ENCODE data around the gene STRAP. TPM values are rescaled to one million over a fixed set of nuclear protein-coding genes. Genes with fewer than 3 reads are reported as not detected.
A peak's percentile ranks its signal among the peaks of the same experiment; 100 is the strongest.
"Not testable (repeated sequence)": the region's sequence is repeated elsewhere in the genome, so short reads cannot be mapped to it uniquely, and the experiment has no call there.

STRAP gene
- total RNA-seq, 2 donors from 2014 or later: 188 to 362 TPM

DNA sequence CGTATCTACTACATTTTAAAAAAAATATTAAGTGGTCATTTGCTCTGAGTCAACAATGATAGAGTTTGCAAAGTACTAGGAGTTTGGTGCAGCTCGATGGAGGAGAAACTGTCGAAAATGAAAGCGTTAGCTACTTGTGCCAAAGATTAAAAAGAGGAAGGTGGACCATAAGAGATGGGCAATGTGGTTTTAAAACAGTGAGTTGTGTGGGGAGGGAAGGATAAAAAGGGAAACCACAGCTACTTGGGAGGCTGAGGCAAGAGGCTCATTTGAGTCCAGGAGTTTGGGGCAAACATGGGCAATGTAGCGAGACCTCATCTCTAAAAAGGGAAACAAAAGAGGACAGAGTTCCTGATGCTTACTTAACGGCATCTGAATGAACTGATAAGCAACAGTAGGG lies 18.2 kb upstream of the STRAP start:
- Mint-ChIP-seq H3K4me1 (peaks cover 13% of the 10 kb centered on the region), H3K27me3 (ENCODE audit: insufficient read depth) (no peaks in the 10 kb centered on the region), H3K36me3 (ENCODE audit: low read depth) (no peaks in the 10 kb centered on the region), H3K9me3 (no peaks in the 10 kb centered on the region), H3K27ac (no peak overlapping the region), H3K4me3 (no peak overlapping the region)
- DNase-seq: no peak
- no peaks in the 10 kb centered on the region for H3K27me3 ChIP-seq (ENCODE audit: control insufficient read depth, insufficient read depth, low read length, poor library complexity, severe bottlenecking)
- no peak overlapping the region for H3K4me3 ChIP-seq (ENCODE audit: low read length)
- no peaks in the 10 kb centered on the region for H3K36me3 ChIP-seq (ENCODE audit: control insufficient read depth, insufficient read depth, low read length)
- no peak overlapping the region for H3K9ac ChIP-seq (ENCODE audit: extremely low read depth, low read length, poor library complexity, severe bottlenecking)
- H3K27ac ChIP-seq (ENCODE audit: low read depth, low read length): no peak overlapping the region
- H3K9me3 ChIP-seq (ENCODE audit: control insufficient read depth, low read length): no peaks in the 10 kb centered on the region
- no peaks in the 10 kb centered on the region for H3K4me1 ChIP-seq (ENCODE audit: control insufficient read depth, insufficient read depth, low read length)
- TF ChIP-seq CTCF (conservative IDR thresholded peaks at IDR 0.05): no peak
- WGBS, 2 experiments (ENCODE audit: insufficient coverage in 1 of 2, insufficient read length in 1 of 2): 88 to 100% methylated on average over 3 to 5 of the region's 6 CpGs

DNA sequence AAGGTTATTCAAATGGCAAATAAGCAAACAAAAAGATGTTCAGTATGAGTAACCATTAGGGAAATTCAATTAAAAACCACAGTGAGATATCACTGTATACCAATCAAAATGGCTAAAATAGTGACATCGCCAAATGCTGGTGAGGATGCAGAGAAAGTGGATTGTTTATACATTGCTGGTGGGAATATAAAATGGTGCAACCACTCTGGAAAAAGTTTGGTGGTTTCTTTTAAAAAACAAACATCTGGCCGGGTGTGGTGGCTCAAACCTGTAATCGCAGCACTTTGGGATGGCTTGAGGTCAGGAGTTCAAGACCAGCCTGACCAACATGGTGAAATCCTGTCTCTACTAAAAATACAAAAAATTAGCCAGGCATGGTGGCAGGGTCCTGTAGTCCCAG lies 14.0 kb upstream of the STRAP start:
- WGBS, 2 experiments (ENCODE audit: insufficient coverage in 1 of 2, insufficient read length in 1 of 2): 90 to 98% methylated on average over 2 to 3 of the region's 3 CpGs
- H3K27ac Mint-ChIP-seq: no peak overlapping the region
- no peak overlapping the region for H3K27ac ChIP-seq (ENCODE audit: low read depth, low read length)
- no peaks in the 10 kb centered on the region for H3K9me3 ChIP-seq (ENCODE audit: control insufficient read depth, low read length)
- H3K36me3 Mint-ChIP-seq (ENCODE audit: low read depth): no peaks in the 10 kb centered on the region
- H3K9ac ChIP-seq (ENCODE audit: extremely low read depth, low read length, poor library complexity, severe bottlenecking): no peak overlapping the region
- no peaks in the 10 kb centered on the region for H3K27me3 Mint-ChIP-seq (ENCODE audit: insufficient read depth)
- DNase-seq: no peak
- no peak for TF ChIP-seq CTCF (conservative IDR thresholded peaks at IDR 0.05)
- no peaks in the 10 kb centered on the region for H3K27me3 ChIP-seq (ENCODE audit: control insufficient read depth, insufficient read depth, low read length, poor library complexity, severe bottlenecking)
- no peaks in the 10 kb centered on the region for H3K36me3 ChIP-seq (ENCODE audit: control insufficient read depth, insufficient read depth, low read length)
- no peaks in the 10 kb centered on the region for H3K4me1 ChIP-seq (ENCODE audit: control insufficient read depth, insufficient read depth, low read length)
- no peak overlapping the region for H3K4me3 Mint-ChIP-seq
- H3K4me1 Mint-ChIP-seq: peaks cover 19% of the 10 kb centered on the region
- no peak overlapping the region for H3K4me3 ChIP-seq (ENCODE audit: low read length)
- H3K9me3 Mint-ChIP-seq: no peaks in the 10 kb centered on the region

DNA sequence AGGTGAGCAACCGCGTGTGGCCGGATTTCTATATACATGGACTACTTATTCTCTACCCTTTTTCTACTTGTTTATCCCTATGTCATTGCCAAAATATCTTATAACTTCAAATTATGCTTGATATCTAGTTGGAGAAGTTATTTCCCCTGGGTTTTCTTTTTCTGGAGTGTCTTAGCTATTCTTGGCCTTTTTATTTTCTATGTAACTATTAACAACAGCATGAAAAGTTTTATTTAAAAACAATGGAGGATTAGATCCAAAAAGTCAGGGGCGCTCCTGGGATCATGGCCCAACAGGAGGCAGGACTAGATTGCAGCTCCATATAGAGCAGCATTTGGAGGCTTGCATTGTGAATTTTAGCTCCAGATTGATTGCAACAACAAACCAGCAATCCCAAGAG lies 8.6 kb upstream of the STRAP start:
- peaks cover 14% of the 10 kb centered on the region for H3K36me3 Mint-ChIP-seq (ENCODE audit: low read depth)
- 93 to 100% methylated on average over 3 to 4 of the region's 4 CpGs for WGBS, 2 experiments (ENCODE audit: insufficient coverage in 1 of 2, insufficient read length in 1 of 2)
- no peak for DNase-seq
- peaks cover 21% of the 10 kb centered on the region for H3K9me3 Mint-ChIP-seq
- H3K27me3 Mint-ChIP-seq (ENCODE audit: insufficient read depth): no peaks in the 10 kb centered on the region
- peaks cover 31% of the 10 kb centered on the region for H3K4me1 Mint-ChIP-seq
- peak overlapping the region; percentile 83 for H3K27ac Mint-ChIP-seq
- no peak overlapping the region for H3K27ac ChIP-seq (ENCODE audit: low read depth, low read length)
- H3K4me1 ChIP-seq (ENCODE audit: control insufficient read depth, insufficient read depth, low read length): no peaks in the 10 kb centered on the region
- H3K36me3 ChIP-seq (ENCODE audit: control insufficient read depth, insufficient read depth, low read length): no peaks in the 10 kb centered on the region
- no peaks in the 10 kb centered on the region for H3K27me3 ChIP-seq (ENCODE audit: control insufficient read depth, insufficient read depth, low read length, poor library complexity, severe bottlenecking)
- H3K4me3 Mint-ChIP-seq: no peak overlapping the region
- TF ChIP-seq CTCF (conservative IDR thresholded peaks at IDR 0.05): no peak
- H3K9me3 ChIP-seq (ENCODE audit: control insufficient read depth, low read length): no peaks in the 10 kb centered on the region
- peak overlapping the region; percentile 53 for H3K4me3 ChIP-seq (ENCODE audit: low read length)
- no peak overlapping the region for H3K9ac ChIP-seq (ENCODE audit: extremely low read depth, low read length, poor library complexity, severe bottlenecking)

DNA sequence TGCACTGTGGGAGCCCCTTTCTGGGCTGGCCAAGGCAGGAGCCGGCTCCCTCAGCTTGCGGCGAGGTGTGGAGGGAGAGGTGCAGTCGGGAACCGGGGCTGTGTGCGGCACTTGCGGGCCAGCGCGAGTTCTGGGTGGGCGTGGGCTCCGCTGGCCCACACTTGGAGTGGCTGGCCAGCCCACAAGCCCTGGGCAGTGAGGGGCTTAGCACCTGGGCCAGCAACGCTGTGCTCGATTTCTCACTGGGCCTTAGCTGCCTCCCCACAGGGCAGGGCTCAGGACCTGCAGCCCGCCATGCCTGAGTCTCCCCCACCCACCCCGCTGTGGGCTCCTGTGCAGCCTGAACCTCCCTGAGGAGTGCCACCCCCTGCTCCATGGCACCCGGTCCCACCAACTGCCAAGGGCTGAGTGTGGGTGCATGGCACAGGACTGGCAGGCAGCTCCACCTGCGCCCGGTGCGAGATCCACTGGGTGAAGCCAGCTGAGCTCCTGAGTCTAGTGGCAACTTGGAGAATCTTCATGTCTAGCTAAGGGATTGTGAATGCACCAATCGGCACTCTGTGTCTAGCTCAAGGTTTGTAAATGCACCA lies 7.5 kb upstream of the STRAP start:
- not testable (repeated sequence) for H3K9me3 ChIP-seq (ENCODE audit: control insufficient read depth, low read length); H3K27ac ChIP-seq (ENCODE audit: low read depth, low read length); H3K27me3 ChIP-seq (ENCODE audit: control insufficient read depth, insufficient read depth, low read length, poor library complexity, severe bottlenecking); H3K27me3 Mint-ChIP-seq (ENCODE audit: insufficient read depth); H3K9ac ChIP-seq (ENCODE audit: extremely low read depth, low read length, poor library complexity, severe bottlenecking); DNase-seq; H3K4me1 ChIP-seq (ENCODE audit: control insufficient read depth, insufficient read depth, low read length); H3K4me3 Mint-ChIP-seq; H3K36me3 ChIP-seq (ENCODE audit: control insufficient read depth, insufficient read depth, low read length); H3K27ac Mint-ChIP-seq; H3K4me3 ChIP-seq (ENCODE audit: low read length)
- 94 to 97% methylated on average over 9 to 20 of the region's 20 CpGs for WGBS, 2 experiments (ENCODE audit: insufficient coverage in 1 of 2, insufficient read length in 1 of 2)
- H3K4me1 Mint-ChIP-seq: peaks cover 33% of the 10 kb centered on the region
- H3K36me3 Mint-ChIP-seq (ENCODE audit: low read depth): peaks cover 14% of the 10 kb centered on the region
- H3K9me3 Mint-ChIP-seq: peaks cover 21% of the 10 kb centered on the region
